GM19328 (cell line): ENCODE data around the gene IQCC.

Experiments used
- ATAC-seq: cut with Tn5 transposase; IDR thresholded peaks from one replicate; pipeline ENCODE4 v1.9.1; 2021; ENCODE audit warnings: mild to moderate bottlenecking, moderate library complexity; ENCODE audit not compliant: unreplicated experiment

Gene IQCC

DNA sequence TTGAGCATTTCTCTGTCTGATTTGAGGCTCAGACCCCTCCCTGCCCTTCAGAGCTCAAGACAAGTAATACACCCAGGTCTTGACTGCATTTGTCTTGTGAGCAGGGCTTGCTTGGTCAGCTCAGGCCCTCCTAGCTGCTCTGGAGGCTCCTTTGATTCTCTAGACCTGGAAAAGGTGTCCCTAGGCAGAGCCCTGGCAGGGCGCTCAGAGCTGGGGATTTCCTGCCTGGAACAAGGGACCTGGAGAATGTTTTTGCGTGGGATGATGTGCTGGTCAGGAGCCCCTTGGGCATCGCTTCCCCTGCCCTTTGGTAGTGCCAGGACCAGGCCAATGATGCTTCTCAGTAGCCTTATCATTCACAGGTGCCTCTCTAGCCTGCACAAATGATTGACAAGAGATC lies 9.9 kb upstream of the IQCC start:
- ATAC-seq = no peak

DNA sequence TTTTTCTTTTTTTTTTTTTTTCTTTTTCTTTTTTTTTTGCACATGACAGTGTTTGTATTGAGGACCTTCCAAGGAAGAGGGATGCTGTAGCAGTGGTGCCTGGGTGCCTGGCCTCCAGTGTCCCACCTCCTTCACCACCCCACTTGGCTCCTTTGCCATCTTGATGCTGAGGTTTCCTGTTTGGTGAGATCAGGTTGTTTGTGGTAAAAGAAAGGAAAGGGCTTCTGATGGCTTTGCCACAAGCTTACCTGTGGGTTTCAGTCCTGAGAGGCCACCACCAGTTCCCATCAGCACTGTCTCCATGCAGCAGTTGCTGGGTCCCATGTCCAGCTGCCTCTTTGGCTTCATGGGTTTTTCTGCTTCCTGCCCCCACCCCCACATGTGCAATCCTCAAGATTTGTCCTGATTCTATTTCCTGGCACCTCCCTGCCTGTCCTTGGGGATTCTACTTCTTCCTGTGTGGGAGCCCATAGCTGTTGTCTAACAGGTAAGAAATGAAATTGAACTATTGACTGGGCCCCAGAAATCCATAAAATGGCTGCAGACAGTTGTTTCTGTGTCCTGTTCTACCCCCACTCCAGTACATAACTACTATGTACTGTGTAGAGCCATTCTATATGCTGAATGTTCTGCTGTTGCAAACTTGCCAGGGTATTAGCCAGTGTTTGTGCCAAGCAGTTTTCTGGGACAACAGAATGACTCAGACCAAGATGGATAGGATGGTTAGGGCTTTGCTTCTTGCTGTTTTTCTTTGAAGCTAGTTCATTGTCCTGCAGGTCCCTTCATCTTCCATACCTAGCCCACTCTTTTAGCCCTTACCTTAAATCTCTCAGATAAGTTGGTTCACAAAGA lies 9.3 kb upstream of the IQCC start:
- no peak for ATAC-seq

DNA sequence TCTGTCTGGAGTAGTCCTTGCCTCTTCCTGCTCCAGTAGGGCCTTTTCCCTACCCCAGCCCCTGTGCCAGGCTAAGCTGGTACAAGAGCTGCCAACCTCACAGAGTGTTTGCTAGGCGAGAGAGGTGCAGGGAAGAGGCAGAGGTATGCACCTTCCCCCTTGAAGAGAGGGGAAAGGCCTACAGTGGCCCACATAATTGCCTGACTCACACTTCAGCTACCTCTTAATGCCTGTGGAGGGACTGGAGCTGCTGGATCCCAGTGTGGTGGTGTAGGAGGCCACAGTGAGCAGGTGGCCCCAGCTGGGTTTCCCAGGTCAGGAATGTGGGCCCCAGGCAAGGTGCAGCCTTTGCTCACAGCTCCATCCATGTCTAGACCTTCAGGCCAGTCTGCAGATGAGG lies 8.4 kb upstream of the IQCC start:
- no peak for ATAC-seq

DNA sequence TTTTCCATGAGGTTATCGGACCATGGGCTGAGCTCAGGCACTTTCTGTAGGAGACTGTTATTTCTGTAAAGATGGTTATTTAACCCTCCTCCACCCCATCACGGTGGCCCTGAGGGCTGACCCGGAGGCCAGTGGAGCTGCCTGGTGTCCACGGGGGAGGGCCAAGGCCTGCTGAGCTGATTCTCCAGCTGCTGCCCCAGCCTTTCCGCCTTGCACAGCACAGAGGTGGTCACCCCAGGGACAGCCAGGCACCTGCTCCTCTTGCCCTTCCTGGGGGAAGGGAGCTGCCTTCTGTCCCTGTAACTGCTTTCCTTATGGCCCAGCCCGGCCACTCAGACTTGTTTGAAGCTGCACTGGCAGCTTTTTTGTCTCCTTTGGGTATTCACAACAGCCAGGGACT lies 7.6 kb upstream of the IQCC start:
- no peak for ATAC-seq

DNA sequence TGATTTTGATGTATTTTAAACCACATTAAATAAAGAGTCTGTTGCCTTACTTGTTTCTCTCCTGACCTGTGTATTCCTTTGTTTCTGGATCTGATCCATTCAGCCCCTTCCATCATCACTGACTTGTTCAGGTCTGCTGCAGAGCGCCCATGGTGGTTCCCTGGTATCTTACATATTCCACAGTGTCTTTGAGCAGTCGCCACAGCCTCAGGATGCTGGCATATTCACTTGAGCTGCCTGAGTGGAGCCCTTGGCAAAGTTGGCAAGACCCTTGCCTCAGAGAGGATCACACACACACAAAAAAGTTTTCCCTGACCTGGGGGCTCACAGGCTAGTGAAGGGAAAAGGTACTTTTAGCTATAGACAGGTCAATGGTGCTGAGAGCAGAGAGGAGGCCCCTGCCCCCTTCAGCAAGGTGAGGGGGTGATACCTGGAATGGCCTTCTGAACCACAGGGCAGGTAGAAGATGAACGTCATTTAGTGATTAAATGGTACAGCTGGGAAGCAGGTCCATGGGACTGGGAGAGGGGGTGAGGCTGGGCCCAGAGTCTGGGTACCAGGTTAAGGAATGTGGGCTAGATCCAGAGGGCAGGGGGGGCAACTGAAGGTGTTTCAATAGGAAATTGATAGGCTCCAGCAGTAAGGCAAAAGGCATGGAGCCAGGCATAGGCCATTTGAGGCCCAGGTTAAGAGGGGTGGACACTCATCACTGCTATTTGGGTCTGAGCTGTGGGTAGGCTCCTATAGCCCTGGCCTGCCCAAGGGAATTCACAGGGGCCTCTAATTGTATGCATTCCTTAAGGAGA lies 7.0 kb upstream of the IQCC start:
- no peak for ATAC-seq

DNA sequence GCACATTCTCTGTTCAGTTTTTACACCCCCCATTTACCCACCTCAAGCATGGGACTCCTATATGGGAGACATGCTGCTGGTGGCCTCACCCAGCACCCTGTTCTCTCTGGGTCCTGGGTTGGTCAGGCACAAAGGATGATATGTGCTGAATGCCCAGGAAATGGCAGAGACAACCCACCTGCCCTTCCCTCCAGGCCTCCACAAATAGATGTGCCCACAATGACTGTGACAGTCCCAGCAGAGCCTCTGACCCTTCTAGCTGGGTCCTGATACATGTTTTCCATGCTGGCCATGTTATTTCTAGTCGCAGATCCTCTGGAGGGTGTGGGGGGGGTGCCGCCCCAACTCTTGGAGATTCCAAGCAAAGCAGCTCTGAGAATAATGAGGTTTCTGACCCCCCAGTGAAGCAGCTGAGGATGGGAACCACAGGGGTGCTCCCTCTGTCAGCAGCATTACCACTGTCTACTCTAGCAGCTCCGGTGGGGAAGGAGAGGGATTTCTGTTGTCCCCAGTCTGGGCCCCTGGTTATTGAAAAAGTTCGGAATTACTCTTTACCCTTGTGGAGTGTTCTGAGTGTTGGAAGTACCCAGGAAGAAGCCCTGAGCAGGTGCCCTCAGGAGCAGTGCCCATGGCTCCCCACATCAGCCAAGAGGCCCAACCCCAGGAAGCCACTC lies 6.3 kb upstream of the IQCC start:
- no peak for ATAC-seq

DNA sequence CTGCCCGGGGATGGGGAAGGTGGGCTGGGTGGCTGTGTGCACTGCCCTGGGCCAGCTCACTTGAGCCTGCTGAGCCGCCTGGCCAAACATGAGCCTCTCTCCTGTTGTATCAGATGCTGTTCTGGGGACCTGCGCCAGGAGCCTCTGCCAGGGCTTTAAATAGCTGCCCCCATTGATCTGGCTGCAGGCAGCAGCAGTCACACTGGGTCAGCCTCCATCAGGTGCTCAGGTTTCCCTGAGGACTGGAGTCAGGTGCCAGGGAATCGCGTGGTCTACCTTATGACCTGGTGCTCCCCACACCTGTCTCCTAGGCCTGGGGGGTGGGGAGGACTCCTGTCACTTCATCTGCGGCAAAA lies 5.8 kb upstream of the IQCC start:
- ATAC-seq = no peak

DNA sequence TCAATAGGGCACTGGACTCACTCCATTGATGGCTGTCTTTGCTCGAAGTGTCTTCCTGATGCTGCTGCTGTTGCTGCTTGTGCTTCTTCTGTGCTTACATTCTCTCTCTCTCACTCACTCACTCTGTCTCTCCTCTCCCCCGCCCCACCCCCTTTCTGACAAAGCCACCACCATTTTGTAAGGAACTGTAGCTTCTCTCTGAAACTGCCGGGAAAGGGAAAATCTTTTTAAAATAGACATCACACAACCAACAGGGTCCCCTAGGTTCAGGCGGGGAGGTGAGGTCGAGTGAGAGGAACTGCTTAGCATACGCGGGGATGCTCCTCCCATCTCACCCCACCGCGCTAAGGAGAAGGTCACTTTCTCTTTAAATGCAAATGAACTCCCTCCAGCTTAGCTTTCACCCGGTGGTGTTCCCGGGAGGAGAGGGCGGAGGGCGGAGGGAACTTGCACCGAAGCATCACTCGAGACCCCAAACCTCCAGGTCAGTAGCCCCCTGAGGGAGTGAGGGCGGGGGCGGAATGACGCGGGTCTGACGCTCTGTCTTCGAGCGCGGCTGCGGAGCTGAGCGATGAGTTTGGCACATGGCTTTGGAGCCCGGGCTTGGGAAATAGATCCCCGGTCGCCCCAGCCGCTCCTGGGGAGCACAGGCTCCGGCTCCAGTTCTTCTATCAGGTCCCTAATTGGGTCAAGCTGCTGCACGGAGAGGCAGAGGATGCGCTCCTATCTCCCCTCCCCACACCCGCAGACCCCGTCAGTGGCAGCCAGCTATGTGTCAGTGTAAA lies 5.1 kb upstream of the IQCC start, which contains the start of gene CCDC28B:
CCDC28B (plus strand) TSS at position 370 of the 785 bp plus-strand sequence. CDS start 1,341 bp downstream, outside the sequence.
- ATAC-seq = no peak

DNA sequence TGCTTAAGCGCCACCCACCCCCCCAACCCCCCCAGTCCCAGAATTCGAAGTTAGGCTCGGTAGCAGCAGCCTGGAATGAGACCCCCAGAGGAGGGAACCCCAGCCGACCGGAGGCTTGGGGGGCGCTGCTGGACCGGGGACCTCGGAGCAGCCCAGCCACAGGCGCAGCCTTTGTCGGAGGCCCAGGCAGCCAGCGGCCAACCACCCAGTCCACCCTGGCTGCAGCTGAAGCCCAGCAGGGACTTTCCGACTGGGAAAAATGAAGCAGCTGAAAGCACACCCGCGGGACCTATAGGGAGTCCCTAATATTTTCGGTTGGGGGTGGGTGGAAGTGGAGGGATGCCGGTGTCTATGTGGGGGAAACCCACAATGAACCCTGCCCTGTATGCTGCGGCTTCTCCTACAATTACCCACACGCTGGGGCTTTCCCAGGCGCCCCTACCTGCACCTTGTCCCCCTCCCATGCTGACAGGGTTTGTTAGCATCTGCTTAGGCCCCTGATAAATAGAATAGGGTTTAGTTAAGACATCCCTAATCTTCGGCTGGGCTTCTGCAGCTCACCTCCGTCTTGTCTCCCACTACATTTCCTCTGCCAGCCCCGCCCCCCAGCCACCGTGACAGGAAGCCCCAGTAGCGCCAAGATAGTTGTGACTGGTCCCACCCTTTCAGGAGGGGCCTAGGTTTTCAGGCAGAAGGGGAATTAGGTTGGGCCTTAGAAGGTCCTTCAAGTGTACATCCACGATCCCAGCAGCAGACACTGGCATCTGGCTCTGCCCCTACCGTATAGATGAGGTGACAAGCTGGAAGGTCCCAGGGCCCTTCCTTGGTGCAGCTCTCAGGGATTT lies 4.2 kb upstream of the IQCC start:
- ATAC-seq = no peak

DNA sequence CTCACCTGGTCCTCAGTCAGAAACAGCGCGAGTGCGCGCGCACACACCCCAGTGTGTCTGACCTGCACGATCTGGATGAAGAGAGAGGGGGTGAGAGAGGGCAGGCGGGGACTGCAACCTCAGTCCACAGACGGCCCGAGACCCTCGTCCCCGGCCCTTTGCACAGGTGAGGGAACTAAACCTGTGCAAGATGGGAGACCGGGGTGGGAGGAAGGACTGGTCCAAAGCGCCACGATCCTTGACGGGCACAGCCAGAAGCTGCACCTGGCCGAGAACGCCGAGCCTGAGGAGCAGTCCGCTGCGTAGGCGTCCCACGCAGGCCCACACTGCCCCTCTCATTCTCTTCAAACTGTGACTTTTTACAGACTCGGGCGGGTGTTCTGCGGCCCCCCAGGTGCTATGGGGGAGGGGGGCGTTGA lies 519 bp upstream of the IQCC start:
- ATAC-seq = no peak

DNA sequence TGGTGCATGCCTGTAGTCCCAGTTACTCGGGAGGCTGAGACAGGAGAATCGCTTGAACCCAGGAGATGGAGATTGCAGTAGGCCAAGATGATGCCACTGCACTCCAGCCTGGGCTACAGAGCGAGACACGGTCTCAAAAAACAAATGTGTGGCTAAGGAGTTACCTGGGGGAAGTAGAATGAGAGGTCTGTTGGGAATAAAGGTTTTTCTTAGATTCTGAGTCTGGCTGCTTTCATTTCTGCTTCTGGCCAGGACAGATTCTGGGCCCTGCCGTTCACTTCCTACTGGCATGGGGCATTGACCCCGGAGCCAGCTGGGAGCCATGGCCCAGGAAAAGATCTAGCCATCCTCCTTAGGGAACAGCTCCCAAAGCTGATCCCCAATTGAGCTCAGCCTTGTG lies 3.0 kb downstream of the IQCC start:
- ATAC-seq = no peak

DNA sequence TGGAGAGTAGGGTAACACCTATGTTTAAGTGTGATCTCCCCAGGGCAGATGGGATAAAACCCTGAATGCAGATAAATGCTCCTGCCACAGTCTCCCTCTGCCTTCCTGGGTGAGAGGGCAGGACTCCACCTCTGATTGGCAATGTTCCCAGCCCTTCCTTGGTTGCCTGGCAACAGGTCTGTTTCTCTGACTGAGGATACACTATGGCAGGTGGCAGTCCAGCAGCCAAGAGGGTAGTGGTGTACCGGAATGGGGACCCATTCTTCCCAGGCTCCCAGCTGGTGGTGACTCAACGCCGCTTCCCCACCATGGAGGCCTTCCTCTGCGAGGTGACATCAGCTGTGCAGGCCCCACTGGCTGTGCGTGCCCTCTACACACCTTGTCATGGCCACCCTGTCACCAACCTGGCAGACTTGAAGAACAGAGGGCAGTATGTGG lies 3.4 kb downstream of the IQCC start, which contains the start of gene DCDC2B:
DCDC2B (plus strand) TSS at position 199 of the 438 bp plus-strand sequence; CDS start at position 204, 5 bp downstream.
- no peak for ATAC-seq

DNA sequence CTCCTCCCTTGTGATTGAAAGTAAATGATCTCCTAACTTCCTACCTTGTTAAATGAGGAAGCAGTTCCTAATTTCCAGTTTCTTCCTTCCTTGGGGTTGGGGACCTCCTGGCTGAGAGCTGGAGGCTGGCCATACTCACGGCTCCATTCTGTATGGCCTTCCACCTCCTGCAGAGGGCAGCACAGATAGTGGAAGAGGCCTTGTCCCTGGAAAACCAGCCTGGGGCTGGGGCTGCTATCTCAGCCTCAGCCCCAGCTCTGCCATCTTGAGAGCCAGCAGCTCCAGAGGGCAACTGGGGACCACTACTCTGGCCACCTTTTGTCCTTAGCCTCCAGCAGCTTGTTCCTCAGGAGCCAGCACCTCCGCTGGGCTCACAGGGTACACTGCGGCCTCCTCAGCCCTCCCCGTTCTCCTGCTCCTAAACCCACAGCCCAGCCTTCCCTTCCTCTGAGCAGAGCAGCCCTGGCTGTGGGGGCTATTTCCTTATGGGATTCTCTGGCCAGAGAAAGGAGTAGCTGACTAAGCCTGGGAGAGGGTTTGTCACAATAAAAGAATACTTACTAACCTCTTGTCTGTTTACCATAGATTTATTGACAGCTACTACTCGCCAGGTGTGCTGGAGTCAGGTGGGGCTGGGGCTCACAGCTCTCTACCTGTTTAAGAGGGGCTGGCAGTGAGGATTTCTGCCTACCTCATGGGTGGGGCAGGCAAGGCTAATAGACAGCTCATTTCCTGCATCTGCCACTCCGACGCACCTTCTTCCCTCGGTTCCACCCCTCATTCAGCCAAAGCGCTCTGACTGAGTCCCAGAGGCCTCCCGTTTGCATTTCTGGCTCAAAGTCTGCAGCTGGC lies 10.4 kb downstream of the IQCC start:
- no peak for ATAC-seq

DNA sequence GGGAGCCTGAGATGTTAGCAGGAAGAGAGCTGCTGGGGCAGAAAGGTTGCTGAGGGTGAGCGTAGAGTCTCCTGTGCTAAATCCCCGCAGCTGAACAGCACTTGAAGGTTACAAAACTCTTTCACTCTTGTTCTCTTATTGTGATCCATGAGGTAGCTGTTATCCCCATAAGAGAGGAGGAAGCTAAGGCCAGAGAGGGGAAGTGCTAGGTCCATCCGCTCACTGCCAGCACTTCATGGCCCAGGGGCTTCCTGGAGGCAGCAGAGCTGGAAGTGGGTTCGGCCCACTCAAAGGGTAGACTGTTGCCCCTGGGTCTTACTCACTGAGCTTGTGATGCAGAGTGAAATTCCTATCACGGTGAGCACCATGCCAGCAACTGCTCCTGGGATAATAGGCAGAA lies 11.1 kb downstream of the IQCC start:
- ATAC-seq = no peak

DNA sequence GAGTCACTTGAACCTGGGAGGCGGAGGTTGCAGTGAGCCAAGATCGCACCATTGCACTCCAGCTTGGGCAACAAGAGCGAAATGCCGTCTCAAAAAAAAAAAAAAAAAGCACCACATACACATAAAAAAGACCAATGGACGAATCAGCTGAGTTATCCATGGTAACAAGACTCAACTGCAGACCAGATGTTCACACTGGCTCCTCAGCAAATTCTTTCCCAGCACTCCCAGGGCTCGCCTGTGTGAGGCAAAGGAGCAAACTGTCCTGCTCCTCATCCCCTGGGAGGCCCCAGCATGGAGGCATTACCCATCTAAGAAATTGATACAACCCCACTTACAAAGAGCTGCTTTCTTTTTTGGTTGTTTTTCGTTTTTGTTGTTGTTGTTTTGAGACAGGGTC lies 13.6 kb downstream of the IQCC start:
- no peak for ATAC-seq

DNA sequence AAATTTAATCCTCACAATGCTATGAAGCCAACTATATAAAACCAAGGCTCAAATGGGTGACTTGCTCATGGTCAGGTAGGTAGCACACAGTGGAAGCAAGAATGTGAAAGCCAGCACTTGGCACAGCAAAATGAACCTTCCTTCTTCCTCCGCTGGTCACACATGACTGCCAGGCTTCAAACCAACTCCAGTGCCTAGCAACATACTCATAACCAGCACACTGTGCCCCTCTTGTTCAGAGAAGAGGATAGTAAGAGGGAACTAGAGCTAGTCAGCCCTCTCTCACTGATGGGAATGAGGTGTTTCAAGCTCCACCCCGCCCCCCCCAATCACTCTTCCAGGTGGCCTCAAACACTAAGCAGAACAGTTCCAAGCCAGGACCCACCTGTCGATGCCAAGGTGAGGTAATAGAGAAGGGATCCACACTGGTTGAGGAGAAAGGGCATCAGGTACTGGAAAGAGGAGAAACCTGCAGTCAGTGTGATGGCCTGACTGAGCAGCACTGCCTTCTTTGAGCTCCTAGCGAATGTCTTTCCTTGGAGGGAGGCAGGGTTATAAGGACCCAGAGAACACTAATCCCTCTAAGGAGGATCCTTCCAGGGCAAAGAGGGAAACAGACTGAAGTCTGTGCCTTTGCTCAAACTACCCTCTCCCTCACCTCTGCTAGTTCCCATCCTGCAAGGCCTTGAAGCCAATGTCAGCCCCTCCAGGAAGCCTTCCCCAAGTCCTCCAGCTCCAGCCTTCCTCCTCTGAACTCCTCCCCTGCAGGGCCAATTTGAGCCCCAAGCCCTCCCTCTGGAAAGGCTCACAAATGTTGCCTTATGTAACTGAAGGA lies 15.5 kb downstream of the IQCC start:
- no peak for ATAC-seq

DNA sequence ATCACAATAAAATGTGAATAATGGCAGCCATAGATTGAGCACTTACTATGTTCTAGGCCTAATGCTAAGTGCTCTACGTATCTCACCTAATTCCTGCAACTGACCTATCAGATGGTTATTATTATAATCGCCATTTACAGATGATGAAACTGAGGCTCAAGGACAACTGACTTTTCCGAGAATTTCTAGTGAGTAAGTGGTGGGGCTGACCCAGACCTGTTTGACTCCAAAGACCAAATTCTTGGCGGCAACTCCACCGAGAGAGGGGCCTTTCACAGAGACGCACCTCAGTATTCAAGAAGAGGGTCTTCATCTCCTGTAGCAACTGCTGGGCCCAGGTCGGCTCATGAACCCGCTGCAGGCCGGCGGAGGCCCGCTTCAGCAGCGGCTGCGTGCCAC lies 16.1 kb downstream of the IQCC start:
- no peak for ATAC-seq
